Measurements from ENCODE around the gene PPP2R5D.

DNA sequence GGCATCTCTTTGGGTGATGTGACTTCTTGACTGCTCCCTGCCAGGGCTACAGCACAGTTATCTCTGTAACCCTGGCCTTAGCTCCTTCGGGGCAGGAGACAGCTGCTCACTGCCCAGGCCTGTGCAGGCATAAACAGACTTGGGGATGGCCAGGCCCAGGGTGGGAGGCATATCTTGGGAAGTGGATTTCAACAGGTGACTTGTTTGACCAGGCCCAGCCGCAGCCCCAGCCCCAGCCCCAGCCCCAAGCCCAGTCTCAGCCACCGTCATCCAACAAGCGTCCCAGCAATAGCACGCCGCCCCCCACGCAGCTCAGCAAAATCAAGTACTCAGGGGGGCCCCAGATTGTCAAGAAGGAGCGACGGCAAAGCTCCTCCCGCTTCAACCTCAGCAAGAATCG, 21.9 kb downstream of the PPP2R5D start:
- TF ChIP-seq HDAC2 (IDR thresholded peaks at IDR 0.05; ENCODE audit: borderline replicate concordance in 1 of 2, low read depth in 2 of 2, low read length in 2 of 2) (no peak), MAX (IDR thresholded peaks at IDR 0.05) (no peak), POLR2A (IDR thresholded peaks at IDR 0.05; ENCODE audit: control extremely low read depth in 1 of 2, low read depth in 2 of 2, low read length in 2 of 2) (no peak), YY1 (IDR thresholded peaks at IDR 0.05; ENCODE audit: low read depth, low read length) (no peak)
- TF ChIP-seq, protein P1, sequence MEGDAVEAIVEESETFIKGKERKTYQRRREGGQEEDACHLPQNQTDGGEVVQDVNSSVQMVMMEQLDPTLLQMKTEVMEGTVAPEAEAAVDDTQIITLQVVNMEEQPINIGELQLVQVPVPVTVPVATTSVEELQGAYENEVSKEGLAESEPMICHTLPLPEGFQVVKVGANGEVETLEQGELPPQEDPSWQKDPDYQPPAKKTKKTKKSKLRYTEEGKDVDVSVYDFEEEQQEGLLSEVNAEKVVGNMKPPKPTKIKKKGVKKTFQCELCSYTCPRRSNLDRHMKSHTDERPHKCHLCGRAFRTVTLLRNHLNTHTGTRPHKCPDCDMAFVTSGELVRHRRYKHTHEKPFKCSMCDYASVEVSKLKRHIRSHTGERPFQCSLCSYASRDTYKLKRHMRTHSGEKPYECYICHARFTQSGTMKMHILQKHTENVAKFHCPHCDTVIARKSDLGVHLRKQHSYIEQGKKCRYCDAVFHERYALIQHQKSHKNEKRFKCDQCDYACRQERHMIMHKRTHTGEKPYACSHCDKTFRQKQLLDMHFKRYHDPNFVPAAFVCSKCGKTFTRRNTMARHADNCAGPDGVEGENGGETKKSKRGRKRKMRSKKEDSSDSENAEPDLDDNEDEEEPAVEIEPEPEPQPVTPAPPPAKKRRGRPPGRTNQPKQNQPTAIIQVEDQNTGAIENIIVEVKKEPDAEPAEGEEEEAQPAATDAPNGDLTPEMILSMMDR (IDR thresholded peaks at IDR 0.05; ENCODE audit: control extremely low read depth in 1 of 3, insufficient read depth in 1 of 3, low read depth in 1 of 3, low read length in 3 of 3): no peak

Measured in H1 (cell line).